Choroid plexus epithelial cell (primary cell): ENCODE results near the gene IGFBP5.

Experiments used
- DNase-seq: peaks from one replicate; pipeline ENCODE4 v3.0.0-alpha.2; 2010; ENCODE audit warnings: low read depth
- H3K4me3 ChIP-seq: 2 replicates; pipeline ENCODE4 v1.5.1; 2011; ENCODE audit warnings: low read depth, mild to moderate bottlenecking, control low read depth, low read length, moderate library complexity
- TF ChIP-seq, protein P1 (sequence below): conservative IDR thresholded peaks from 2 replicates; pipeline ENCODE4 v1.5.1; 2011; ENCODE audit warnings: low read depth, mild to moderate bottlenecking, control low read depth, inconsistent platforms, low read length, moderate library complexity

Gene IGFBP5

DNA sequence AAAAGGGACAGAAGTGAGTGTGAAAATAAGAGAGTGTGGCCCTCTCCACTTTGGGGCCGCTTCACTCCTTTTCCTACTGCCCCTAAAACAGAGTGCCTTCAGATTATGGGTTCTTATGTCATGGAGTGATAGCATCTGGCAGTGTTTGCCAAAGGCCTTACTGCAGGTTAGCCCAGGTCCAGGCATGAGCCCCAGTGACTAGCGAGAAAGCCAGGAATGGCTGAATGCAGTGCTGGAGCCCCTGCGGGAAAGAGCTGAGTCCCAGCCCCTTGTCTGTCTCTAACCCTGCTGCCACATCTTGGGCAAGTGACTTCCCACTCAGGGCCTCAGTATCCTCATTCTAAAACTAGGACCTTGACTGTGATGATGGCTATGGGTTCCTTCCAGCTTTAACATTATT is 6.0 kb downstream of the IGFBP5 start:
- TF ChIP-seq, protein P1, sequence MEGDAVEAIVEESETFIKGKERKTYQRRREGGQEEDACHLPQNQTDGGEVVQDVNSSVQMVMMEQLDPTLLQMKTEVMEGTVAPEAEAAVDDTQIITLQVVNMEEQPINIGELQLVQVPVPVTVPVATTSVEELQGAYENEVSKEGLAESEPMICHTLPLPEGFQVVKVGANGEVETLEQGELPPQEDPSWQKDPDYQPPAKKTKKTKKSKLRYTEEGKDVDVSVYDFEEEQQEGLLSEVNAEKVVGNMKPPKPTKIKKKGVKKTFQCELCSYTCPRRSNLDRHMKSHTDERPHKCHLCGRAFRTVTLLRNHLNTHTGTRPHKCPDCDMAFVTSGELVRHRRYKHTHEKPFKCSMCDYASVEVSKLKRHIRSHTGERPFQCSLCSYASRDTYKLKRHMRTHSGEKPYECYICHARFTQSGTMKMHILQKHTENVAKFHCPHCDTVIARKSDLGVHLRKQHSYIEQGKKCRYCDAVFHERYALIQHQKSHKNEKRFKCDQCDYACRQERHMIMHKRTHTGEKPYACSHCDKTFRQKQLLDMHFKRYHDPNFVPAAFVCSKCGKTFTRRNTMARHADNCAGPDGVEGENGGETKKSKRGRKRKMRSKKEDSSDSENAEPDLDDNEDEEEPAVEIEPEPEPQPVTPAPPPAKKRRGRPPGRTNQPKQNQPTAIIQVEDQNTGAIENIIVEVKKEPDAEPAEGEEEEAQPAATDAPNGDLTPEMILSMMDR = no peak
- DNase-seq = no peak
- no peak overlapping the region for H3K4me3 ChIP-seq

DNA sequence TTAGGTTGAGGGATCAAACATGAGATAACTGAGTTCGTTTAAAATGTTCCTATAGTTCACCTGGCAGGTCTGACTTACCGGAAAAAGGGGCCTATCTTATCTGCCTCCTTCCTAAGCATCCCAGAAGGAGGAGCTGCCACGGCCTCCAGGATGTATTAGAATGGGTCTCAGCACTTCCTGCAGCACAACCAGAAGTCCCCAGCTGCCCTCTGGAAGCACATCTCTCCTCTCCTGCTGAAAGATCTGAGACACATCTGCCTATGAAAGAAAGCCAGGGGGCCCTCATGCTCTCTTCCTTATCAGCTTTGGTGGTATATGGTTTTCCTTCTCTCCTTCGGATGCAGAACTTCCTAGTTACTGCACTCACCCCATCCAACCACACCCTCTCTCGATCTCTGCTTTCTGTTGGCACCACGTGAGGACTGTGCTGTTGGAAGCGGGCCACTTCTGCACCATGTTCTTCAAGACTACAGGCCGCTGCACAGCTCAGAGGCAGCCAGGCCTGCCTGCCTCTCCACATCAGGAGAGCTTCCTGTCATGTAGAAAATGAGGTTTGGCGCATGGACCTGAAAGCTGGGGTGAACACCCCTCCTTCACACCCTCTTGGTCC is 6.5 kb downstream of the IGFBP5 start:
- DNase-seq = no peak
- H3K4me3 ChIP-seq = no peak overlapping the region
- TF ChIP-seq, protein P1 = no peak

DNA sequence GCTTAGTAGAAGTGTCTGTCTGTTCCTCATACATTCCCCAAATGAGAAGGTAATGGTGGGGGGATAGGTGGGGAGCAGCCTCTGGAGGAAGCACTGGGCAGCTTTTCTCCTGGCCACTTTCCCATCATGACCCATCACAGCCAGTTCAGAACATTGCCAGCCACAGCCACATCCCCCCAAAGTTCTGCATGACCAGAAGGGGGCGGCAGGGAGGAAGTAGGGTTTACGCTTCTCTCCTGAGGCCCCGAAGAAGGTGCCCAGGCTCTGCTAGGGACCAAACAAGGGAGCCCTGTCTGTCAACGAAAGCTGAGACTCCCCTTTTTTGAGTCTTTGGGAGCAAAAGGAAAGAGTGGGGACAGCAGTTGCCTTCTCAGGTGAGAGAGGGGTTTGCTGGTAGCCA is 7.7 kb downstream of the IGFBP5 start:
- TF ChIP-seq, protein P1 = peak; percentile 61
- H3K4me3 ChIP-seq = no peak overlapping the region
- DNase-seq = no peak

DNA sequence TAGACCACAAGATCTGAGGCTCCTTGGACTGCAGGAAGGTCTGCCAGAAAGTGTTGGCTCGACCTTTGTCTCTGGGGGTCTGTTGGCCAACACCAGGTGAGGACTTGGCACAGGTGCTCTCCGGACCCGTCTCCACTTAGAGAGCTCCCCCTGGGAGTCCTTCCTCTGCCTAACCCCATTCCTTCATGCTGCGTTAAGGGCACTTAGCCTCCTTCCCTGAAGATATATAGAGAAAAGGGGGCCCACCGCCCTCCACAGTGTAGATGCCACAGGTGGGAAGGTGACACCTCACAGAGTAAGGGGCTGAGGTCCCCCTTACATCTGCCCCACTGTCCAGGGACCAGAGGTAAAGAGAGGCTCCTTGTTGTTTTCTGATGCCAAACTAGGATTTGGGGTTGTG is 8.2 kb downstream of the IGFBP5 start:
- H3K4me3 ChIP-seq = no peak overlapping the region
- DNase-seq = no peak
- TF ChIP-seq, protein P1 = no peak

DNA sequence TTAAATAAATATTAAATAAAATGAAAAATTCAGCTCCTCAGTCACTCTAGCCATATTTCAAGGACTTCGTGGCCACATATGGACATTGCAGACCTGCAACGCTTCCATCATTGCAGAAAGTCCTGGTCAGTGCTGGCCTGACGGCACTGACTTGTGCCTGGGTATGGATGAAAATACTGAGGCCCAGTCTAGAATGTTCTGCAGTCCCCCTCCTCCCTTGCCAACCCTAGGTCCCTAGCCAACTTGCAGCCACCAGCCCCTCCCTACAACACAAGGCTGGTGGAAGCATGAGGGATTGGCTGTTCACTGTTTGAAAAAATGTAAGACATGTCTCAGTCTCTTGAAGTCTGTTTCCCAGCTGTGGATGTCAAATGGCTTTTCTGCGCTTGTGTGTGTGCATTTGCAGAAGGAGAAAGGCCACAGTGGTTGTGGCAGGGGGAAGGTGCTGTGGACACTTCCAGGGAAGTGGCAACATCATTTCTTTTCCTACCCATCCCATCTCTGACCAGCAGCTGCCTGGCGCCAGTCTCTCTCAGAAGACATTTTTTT is 9.9 kb downstream of the IGFBP5 start:
- no peak for DNase-seq
- H3K4me3 ChIP-seq = no peak overlapping the region
- TF ChIP-seq, protein P1 = no peak

DNA sequence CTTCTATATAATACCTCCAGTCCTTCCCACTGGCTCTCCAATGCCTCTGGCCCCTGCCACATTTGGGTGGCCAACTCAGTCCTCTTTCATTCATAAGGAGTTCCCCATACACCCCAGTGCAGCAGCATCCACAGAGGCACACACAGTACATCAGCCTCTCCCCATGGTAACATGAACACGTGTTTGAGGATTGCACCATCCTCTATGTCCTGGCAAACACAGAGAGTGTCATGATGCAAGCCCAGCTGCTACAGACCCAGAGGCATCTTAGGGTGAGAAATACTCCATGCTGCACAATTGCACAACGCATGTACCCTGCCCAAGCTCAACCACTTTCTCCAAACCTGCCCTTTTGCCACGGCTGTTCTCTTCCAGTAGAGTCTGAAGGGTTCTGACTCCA is 11.5 kb downstream of the IGFBP5 start:
- DNase-seq = peak; percentile 99
- H3K4me3 ChIP-seq = no peak overlapping the region
- TF ChIP-seq, protein P1 = no peak

DNA sequence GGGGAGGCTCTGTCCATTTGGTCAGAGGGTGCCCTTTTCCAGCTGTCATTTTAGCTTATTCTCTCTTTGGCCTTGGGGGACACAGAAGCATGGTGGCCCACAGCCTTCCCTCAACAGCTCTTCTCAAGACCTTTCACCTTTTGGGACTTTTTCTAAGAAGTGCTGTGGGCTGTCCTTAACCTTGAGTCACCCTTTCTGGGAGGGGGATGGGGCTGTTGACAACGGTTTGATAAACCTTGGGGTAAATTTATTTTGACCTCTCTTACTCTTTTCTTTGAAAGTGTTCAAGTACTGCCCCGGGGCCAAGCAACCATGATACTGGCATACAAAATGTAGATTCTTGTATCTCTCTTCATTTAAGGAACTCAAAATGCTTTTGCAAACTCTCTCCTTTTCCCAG is 13.7 kb downstream of the IGFBP5 start:
- TF ChIP-seq, protein P1 = no peak
- no peak for DNase-seq
- no peak overlapping the region for H3K4me3 ChIP-seq
